ENCODE measurements around the gene FGF22.
"Not testable (repeated sequence)": the region's sequence is repeated elsewhere in the genome, so short reads cannot be mapped to it uniquely, and the experiment has no call there.

FGF22 gene

DNA sequence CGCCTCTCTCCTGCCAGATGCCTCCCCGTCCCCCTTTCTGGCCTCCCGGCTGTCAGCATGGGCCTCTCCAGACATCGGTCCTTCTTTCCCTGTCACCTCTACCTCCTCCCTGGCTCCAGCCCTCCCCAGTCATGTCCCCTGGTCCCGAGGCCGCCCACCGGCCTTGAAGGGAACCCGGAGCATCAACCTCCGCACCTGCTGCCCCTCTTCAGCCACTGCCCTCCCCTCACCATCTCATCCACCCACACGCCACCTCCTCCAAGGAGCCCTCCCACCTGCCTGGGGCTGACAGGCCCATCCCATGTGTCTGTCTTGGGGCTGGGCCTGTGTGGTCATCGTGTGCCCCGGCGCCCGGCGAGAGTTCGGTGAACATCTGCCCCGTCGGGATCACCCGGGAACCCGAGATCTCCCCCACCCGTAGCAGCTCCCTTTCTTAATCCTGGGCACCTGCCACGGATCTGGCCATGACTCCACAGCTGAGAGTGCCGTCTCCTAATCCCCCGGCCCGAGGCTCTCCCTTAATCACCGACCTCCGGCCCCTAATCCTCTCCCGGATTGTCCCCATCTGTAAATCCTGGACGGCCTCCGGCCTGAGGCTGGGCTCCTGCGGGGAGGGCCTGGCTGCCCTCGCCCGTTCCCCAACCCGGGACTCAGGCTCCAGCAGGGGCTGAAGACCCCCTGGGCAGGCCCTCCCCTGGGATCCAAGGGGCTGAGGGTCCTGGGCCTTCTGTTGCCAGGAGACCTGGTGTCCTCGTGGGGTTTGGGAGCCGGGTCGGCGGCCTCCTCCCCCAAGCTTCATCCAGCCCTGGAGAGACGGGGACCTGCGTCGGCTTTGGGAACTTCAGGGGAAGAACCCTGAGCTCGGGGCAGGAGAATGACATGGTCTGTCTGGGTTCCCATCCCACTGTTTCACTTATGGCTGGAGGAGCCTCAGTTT is 44.1 kb upstream of the FGF22 start:
- TF ChIP-seq Cebpa-rat (IDR thresholded peaks at IDR 0.05) = no peak
- Histone ChIP-seq H4K20me1 (peaks cover 0 to 59% (median 36%) of the 10 kb centered on the region in 11 experiments; a peak in 15 of 22 replicates), H3K4me1 (peaks cover 0 to 24% (median 0%) of the 10 kb centered on the region in 10 experiments; a peak in 7 of 20 replicates)

DNA sequence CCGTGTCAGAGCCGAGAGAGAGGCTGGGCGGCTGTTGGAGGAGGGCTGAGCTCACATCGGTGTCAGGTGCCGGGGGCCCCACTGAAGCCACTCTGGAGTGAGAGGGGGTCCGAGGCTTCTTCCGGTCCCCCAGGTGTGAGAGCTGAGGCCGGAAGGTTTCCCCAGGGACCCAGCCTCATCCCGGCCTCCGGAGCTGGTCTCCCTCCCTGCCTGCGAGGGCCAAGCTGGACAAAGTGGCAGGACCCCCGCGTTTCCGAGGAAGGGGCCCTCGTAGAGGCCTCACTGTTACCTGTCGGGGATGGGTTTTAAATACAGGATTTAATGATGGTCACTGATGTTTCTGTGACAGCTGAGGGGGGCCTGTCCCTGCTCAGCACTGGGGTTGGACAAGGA is 43.4 kb upstream of the FGF22 start:
- Histone ChIP-seq H3K9ac (no peak overlapping the region), H3K4me3 (no peak overlapping the region), H4K20me1 (peaks cover 0 to 52% (median 30%) of the 10 kb centered on the region in 11 experiments; a peak in 15 of 22 replicates), H3K36me3 (no peaks in the 10 kb centered on the region), H3K27me3 (peaks cover 34 to 54% (median 50%) of the 10 kb centered on the region in 11 experiments), H3K4me1 (peaks cover 0 to 24% (median 0%) of the 10 kb centered on the region in 10 experiments; a peak in 7 of 20 replicates), H3K9me3 (replicated peaks in 1 of 11) (peaks cover 3 to 12% (median 8%) of the 10 kb centered on the region in 11 experiments; a peak in 21 of 22 replicates), H3K4me2 (no peak overlapping the region), H3K27ac (no peak overlapping the region)
- no peak for TF ChIP-seq Cebpa-rat (IDR thresholded peaks at IDR 0.05)

More for the DNA sequence above, 44.1 kb upstream of the FGF22 start:
- H3K36me3 ChIP-seq = no peaks in the 10 kb centered on the region
- peaks cover 0 to 7% (median 4%) of the 10 kb centered on the region in 11 experiments; a peak in 4 of 22 replicates for H3K9me3 ChIP-seq (replicated peaks in 1 of 11)
- peaks cover 41 to 60% (median 57%) of the 10 kb centered on the region in 11 experiments for H3K27me3 ChIP-seq
- H3K4me3 ChIP-seq = no peak overlapping the region
- no peak overlapping the region for H3K4me2 ChIP-seq
- no peak overlapping the region for H3K9ac ChIP-seq
- no peak overlapping the region for H3K27ac ChIP-seq

DNA sequence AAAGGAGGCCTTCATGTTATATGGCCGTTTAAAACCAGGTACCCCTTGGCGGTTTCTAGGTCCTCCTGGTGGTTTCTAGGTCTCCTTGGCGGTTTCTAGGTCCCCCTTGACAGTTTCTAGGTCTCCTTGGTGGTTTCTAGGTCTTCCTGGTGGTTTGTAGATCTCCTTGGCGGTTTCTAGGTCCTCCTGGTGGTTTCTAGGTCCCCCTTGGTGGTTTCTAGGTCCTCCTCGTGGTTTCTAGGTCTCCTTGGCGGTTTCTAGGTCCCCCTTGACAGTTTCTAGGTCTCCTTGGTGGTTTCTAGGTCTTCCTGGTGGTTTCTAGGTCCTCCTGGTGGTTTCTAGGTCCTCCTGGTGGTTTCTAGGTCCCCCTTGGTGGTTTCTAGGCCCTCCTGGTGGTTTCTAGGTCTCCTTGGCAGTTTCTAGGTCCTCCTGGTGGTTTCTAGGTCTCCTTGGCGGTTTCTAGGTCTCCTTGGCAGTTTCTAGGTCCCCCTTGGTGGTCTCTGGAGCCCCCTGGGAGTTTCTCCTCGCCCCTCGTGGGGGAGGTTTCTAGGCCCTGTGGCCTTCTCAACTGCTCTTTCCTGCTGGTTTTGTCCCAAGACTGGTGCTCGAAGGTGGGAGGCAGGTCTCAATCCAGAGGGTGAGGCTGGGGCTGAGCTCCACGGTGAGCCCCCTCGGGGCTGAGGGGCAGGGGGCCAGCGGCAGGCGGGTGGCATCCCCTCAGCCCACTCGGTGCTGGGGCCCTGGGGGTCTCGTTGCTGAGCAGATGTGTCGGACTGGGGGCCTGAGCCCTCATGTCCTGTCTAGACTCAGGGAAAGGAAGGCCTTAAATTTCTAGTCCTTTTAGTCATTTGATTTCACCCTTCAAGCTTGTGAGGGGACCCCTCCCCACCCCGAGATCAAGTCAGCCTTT is 42.0 kb upstream of the FGF22 start:
- Histone ChIP-seq H3K36me3 (no peaks in the 10 kb centered on the region), H3K27ac (no peak overlapping the region), H3K9ac (no peak overlapping the region), H3K4me3 (no peak overlapping the region), H3K27me3 (peaks cover 20 to 40% (median 36%) of the 10 kb centered on the region in 11 experiments), H4K20me1 (peaks cover 0 to 38% (median 17%) of the 10 kb centered on the region in 11 experiments; a peak in 13 of 22 replicates), H3K4me2 (no peak overlapping the region; a peak in 1 of 22 replicates), H3K4me1 (peaks cover 0 to 20% (median 0%) of the 10 kb centered on the region in 10 experiments; a peak in 7 of 20 replicates), H3K9me3 (replicated peaks in 1 of 11) (peaks cover 10 to 26% (median 16%) of the 10 kb centered on the region in 11 experiments; a peak in 21 of 22 replicates)
- no peak for TF ChIP-seq Cebpa-rat (IDR thresholded peaks at IDR 0.05)

DNA sequence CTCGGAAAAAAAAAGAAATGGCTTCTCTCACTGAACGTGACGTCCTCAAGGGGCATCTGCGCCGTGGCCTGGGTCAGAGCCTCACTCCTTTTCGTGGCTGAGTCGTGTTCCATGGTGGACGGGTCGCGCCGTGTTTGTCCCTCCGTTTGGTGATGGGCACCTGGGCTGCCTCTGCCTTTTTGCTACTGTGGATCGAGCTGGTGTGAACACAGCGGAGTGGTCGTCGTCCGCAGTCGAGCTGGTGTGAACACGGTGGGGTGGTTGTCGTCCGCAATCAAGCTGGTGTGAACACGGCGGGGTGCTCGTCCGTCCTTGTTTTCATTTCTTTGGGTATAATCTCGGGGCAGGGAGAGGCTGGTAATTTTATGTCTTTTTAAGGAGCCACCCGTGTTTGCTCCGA is 38.4 kb upstream of the FGF22 start:
- Histone ChIP-seq H4K20me1 (peaks cover 0 to 8% (median 0%) of the 10 kb centered on the region in 11 experiments; a peak in 1 of 22 replicates), H3K27ac (no peak overlapping the region), H3K36me3 (no peaks in the 10 kb centered on the region), H3K4me2 (no peak overlapping the region), H3K9me3 (replicated peaks in 1 of 11) (peaks cover 10 to 33% (median 16%) of the 10 kb centered on the region in 11 experiments; a peak in 21 of 22 replicates), H3K9ac (no peak overlapping the region), H3K4me1 (peaks cover 0 to 5% (median 0%) of the 10 kb centered on the region in 10 experiments; a peak in 2 of 20 replicates), H3K27me3 (peaks cover 0 to 3% (median 1%) of the 10 kb centered on the region in 11 experiments; a peak in 10 of 22 replicates), H3K4me3 (no peak overlapping the region)
- TF ChIP-seq Cebpa-rat (IDR thresholded peaks at IDR 0.05) = no peak

DNA sequence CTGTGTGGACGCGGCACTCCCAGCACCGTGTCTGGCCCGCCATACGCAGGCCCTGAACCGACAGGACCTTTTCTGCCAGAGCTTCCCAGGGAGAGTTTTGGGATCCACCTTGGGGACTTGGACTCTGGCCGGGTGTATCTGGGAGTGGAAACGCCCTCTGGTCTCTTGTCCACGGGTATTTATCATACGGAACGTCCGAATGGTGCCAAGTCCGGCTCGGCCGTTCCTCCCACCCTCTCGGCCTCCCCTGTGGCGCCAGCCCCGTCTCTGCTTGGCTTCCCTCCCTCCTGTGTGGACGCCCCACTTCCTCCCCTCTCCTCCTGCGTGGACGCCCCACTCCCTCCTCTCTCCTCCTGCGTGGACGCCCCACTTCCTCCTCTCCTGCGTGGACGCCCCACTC is 37.9 kb upstream of the FGF22 start:
- no peak overlapping the region for H3K27ac ChIP-seq
- no peak overlapping the region for H3K4me2 ChIP-seq
- peaks cover 0 to 3% (median 0%) of the 10 kb centered on the region in 11 experiments; a peak in 1 of 22 replicates for H4K20me1 ChIP-seq
- H3K9me3 ChIP-seq (replicated peaks in 1 of 11) = peaks cover 10 to 33% (median 16%) of the 10 kb centered on the region in 11 experiments; a peak in 21 of 22 replicates
- H3K27me3 ChIP-seq = no peaks in the 10 kb centered on the region; a peak in 1 of 22 replicates
- no peak overlapping the region for H3K9ac ChIP-seq
- TF ChIP-seq Cebpa-rat (IDR thresholded peaks at IDR 0.05) = no peak
- H3K4me1 ChIP-seq = peaks cover 0 to 5% (median 0%) of the 10 kb centered on the region in 10 experiments; a peak in 2 of 20 replicates
- no peak overlapping the region for H3K4me3 ChIP-seq
- no peaks in the 10 kb centered on the region for H3K36me3 ChIP-seq

DNA sequence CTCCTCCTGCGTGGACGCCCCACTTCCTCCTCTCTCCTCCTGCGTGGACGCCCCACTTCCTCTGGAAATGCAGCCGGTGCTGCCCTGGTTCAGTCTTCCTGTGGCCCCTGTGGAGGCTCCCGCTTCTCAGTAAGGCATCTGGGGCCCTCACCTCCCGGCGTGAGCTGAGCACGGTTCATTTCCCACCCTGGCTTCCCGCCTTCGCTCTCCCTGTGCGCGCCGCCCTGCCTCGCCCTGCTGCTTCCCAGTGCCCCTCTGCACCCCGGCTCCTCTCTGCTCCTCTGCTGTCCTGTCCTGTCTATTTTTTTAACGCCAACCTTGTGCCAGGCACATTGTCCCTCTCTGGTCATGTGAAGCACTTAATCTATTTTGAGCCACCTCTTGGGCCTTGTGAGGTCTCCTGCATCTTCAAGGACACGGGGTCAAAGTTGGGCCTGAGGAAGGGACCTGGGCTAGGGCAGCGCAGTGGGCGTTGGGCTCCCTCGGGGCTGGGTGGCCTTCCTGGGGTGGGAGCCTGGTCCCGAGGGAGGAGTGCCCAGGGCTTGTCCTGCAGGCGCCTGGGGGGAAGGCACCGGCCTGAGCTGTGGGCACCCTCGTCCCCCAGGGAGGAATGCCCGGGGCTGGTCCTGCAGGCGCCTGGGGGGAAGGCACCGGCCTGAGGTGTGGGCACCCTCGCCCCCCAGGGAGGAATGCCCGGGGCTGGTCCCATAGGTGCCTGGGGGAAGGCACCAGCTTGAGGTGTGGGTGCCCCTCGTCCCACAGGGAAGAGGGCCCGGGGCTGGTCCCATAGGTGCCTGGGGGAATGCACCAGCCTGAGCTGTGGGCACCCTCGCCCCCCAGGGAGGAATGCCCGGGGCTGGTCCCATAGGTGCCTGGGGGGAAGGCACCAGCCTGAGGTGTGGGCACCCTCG is 37.0 kb upstream of the FGF22 start:
- H3K4me3 ChIP-seq = no peak overlapping the region
- no peaks in the 10 kb centered on the region; a peak in 1 of 22 replicates for H4K20me1 ChIP-seq
- peaks cover 10 to 30% (median 15%) of the 10 kb centered on the region in 11 experiments; a peak in 21 of 22 replicates for H3K9me3 ChIP-seq (replicated peaks in 1 of 11)
- no peaks in the 10 kb centered on the region for H3K36me3 ChIP-seq
- no peak overlapping the region for H3K4me2 ChIP-seq
- no peak for TF ChIP-seq Cebpa-rat (IDR thresholded peaks at IDR 0.05)
- peaks cover 3 to 10% (median 5%) of the 10 kb centered on the region in 10 experiments; a peak in 15 of 20 replicates for H3K4me1 ChIP-seq
- H3K27ac ChIP-seq = no peak overlapping the region
- no peaks in the 10 kb centered on the region for H3K27me3 ChIP-seq
- no peak overlapping the region for H3K9ac ChIP-seq

DNA sequence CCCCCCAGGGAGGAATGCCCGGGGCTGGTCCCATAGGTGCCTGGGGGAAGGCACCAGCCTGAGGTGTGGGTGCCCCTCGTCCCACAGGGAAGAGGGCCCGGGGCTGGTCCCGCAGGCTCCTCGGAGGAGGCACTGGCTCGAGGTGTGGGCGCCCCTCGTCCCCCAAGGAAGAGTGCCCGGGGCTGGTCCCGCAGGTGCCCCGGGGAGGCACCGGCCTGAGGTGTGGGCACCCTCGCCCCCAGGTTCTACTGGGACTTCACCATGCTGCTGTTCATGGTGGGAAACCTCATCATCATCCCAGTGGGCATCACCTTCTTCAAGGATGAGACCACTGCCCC is 36.4 kb upstream of the FGF22 start:
- H3K4me2 ChIP-seq, H3K4me3 ChIP-seq, H3K27me3 ChIP-seq, H3K9ac ChIP-seq, H3K36me3 ChIP-seq, H4K20me1 ChIP-seq, H3K27ac ChIP-seq: not testable (repeated sequence)
- Histone ChIP-seq H3K4me1 (peaks cover 8 to 13% (median 12%) of the 10 kb centered on the region in 10 experiments; a peak in 18 of 20 replicates), H3K9me3 (replicated peaks in 1 of 11) (peaks cover 10 to 26% (median 15%) of the 10 kb centered on the region in 11 experiments; a peak in 21 of 22 replicates)

DNA sequence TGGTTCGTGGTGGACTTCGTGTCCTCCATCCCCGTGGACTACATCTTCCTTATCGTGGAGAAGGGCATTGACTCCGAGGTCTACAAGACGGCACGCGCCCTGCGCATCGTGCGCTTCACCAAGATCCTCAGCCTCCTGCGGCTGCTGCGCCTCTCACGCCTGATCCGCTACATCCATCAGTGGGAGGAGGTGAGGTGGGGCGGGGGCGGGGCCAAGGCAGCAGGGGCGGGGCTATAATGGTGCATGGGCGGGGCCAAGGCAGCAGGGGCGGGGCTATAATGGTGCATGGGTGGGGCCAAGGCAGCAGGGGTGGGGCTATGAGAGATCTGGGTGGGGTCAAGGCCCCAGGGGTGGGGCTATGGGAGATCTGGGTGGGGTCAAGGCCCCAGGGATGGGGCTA is 35.9 kb upstream of the FGF22 start:
- not testable (repeated sequence) for H3K9ac ChIP-seq, H3K27ac ChIP-seq, H3K27me3 ChIP-seq, H3K4me2 ChIP-seq, H4K20me1 ChIP-seq, H3K36me3 ChIP-seq, H3K4me3 ChIP-seq
- peaks cover 10 to 26% (median 15%) of the 10 kb centered on the region in 11 experiments; a peak in 21 of 22 replicates for H3K9me3 ChIP-seq (replicated peaks in 1 of 11)
- H3K4me1 ChIP-seq = peaks cover 13 to 18% (median 17%) of the 10 kb centered on the region in 10 experiments

Data from BLaER1 treated with 17β-estradiol and CSF1 and Interleukin-3, amounts not matched to agents 10 nM and 100 nM (cell line).